Uterus (tissue), 2 donors: ENCODE measurements around the gene SP6.

ENCODE experiments used
- POLR2A ChIP-seq, 2 donors: fragments of 450-650 bp; IDR thresholded peaks; one replicate each; pipeline ENCODE4 v1.6.1; 2016; ENCODE audit warnings: antibody characterized with exemption in 2 of 2, mild to moderate bottlenecking in 1 of 2, moderate library complexity in 1 of 2
- TF ChIP-seq, protein P1 (sequence below), 4 experiments: fragments of 200-600 bp in 2 of 4; fragments of 450-650 bp in 2 of 4; sonication (generic) in 2 of 4; IDR thresholded peaks; one replicate each; pipeline ENCODE4 v1.5.1; 2016 to 2019; ENCODE audit warnings: antibody characterized with exemption in 4 of 4, mild to moderate bottlenecking in 2 of 4, moderate library complexity in 1 of 4

DNA sequence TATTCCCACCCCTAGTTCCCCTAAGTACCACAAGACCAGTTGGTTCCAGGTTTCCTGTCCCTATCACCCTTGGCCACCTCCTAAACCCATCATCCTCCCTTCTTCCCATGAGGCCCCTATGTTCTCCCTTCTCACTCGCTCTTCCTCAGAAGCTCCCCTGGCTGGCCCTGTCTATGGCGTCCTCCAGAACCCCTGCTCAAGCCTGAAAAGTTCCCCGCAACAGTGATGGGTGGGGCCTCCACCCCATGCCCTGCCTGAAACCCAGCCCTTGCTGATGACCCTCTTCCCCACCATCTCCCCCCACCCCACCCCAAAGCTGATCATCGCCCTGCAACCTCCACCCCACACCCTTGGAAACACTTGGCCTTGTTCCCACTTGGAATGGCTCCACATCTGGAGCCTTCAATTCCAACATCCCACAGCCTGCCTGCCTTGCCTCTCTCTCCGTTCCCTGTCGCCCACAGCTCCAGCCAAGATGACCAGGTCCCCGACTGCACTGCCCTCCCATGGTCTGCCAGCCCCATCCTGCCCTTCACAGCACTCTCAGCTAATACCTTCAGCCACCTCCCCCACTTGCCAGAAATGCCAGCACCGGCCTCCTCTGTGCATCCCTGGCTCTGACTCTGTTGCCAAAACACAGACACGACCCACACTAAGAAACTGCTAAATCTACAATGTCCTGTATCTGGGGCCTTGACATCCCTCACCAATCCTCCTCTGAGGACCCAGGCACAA lies 39.9 kb downstream of the SP6 start:
- no peak for TF ChIP-seq POLR2A (IDR thresholded peaks at IDR 0.05)
- TF ChIP-seq, protein P1, sequence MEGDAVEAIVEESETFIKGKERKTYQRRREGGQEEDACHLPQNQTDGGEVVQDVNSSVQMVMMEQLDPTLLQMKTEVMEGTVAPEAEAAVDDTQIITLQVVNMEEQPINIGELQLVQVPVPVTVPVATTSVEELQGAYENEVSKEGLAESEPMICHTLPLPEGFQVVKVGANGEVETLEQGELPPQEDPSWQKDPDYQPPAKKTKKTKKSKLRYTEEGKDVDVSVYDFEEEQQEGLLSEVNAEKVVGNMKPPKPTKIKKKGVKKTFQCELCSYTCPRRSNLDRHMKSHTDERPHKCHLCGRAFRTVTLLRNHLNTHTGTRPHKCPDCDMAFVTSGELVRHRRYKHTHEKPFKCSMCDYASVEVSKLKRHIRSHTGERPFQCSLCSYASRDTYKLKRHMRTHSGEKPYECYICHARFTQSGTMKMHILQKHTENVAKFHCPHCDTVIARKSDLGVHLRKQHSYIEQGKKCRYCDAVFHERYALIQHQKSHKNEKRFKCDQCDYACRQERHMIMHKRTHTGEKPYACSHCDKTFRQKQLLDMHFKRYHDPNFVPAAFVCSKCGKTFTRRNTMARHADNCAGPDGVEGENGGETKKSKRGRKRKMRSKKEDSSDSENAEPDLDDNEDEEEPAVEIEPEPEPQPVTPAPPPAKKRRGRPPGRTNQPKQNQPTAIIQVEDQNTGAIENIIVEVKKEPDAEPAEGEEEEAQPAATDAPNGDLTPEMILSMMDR (IDR thresholded peaks at IDR 0.05) = no peak
